HG02623 (cell line): ENCODE measurements around the gene TTLL6.
"Not testable (repeated sequence)": the region's sequence is repeated elsewhere in the genome, so short reads cannot be mapped to it uniquely, and the experiment has no call there.

Experiments
- ATAC-seq: cut with Tn5 transposase; IDR thresholded peaks from one replicate; pipeline ENCODE4 v1.9.1; 2021; ENCODE audit warnings: moderate library complexity; ENCODE audit not compliant: unreplicated experiment

The TTLL6 gene

DNA sequence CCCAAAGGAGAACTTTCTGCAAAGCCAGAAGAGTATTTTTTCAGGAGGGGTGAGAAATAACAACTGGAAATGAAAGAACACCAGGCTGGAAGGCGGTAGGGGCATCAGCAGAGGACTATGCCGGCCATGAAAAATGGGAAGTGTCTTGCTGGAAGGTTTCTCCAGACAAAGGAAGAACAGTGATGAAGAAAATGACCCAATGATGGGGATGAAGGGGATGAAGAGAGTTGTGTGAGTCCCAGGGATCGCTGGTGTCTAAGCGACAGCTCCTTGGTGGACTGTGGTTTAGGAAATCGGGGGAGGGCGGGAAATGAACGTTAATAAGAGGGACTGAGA lies 623 bp downstream of the TTLL6 start:
- no peak for ATAC-seq

DNA sequence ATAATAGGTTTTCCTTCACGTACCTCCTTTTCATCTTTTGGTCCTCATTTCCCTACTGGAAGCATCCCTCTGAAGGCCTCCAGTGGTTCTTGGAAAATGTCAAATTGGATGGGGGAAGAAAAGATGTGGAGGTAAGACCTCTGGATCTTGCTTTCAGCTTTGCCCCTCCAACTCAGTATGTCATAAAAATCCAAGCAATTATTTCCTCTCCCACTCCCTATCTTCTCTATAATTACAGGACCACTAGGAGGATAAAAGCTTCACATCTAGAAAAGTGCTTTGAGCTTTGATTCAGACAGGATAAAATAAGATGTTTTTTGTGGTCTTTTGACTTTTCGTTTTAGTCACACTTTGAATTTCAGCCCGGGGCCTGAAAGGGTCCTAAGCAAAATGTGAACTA lies 1.7 kb downstream of the TTLL6 start:
- ATAC-seq, result no peak

DNA sequence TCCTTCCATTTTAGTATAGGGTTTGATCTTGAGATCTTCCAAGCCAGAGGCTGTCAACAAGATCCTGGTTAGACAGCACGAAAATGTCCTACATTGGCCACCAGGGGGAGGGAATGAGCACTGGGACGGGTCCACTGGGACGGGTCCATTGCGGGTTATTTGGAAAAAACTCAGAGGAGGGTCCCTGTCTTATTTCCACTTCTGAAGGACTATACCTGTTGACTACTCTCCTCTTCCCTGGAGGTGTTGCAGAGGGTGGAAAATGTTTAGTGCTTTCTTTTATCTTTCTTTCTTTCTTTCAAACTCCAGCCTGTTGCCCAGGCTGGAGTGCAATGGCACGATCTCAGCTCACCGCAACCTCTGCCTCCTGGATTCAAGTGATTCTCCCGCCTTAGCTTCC lies 2.5 kb downstream of the TTLL6 start:
- ATAC-seq, result no peak

DNA sequence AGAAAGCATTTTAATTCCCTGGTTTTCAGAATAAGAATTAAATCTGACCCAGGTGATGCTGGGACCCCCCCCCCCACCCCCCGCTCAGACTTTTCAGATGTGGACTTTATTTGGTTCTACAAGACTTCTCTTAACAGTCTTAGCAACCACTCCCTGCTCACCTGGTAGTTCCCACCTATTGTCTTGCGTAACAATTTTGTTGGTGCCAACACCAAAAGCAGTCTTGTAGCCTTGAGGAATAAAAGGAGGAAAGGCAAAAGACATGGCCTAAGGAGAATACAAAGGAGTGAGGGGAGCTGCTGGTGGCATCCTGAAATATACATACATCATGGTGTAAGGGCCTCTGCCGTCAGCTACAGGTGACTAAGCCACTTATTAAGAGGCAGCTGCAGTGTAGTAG lies 5.0 kb downstream of the TTLL6 start:
- ATAC-seq, result no peak

DNA sequence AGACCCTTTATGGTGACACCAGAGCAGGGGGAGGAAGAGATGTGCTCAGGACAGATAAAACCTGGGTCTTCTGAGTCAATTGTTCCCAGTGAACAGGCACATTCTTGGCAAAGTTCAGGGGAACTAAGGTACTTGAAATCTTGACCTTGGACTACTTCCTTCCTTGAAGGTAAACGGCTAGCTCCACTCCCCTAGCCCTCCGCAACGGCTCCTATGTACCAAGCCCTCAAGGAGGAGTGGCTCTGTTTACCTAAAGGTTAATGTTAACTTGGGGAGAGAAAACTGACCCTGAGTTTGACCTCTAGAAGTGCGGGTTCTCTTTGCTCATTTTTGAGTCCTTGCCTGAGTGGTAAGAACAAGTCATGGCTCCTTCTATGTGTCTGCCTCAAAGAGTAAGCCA lies 7.8 kb downstream of the TTLL6 start:
- no peak for ATAC-seq

DNA sequence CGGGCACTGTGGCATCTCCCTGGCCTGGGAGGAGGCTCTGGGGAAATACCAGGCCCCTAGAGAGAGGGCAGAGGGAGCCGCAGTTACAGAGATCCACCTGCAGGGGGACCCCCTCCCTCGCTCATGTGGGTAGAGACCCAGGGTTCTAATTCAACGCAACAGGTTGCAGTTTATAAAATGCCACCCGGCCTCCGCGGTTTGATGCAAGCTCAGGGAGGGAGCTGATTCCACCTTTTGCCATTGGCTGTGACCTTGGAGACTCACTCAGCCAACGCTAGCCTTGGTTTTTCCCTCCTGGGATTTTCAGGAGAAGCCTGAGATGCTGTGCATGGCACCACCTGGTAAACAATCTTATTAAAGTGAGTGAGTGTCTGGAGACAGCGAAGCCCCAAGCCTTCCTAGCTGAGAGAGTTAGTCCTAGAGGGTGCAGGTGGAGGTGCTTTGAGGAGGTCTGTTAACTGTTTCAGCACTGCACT lies 12.1 kb downstream of the TTLL6 start:
- ATAC-seq, result no peak

DNA sequence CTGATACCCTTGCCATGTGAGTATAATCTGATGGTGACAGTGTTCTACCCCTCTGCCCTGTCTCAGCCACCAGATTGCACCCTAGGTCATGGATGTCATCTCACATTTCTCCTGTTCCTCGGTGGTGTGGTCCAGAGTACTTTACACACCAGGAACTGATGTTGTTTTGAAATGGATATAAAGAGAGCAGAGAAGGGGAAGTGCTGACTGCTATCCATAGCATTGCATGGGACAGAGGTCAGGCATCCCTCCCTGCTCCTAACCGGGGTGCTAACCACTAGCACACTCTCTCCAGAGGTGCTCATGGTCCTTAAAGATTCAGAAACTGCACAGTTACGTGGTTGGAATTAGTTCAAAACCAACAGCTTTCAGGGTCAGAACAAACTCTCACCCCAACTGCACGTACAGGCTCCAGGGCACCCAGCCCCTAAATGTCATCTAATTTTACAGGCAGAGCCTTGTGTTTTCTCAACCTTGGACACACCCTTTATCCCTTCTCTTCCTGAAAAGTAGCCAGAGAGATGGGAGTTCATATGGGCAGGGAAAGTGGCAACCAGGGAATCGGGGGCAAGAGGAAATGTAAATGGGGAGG lies 16.3 kb downstream of the TTLL6 start:
- no peak for ATAC-seq

DNA sequence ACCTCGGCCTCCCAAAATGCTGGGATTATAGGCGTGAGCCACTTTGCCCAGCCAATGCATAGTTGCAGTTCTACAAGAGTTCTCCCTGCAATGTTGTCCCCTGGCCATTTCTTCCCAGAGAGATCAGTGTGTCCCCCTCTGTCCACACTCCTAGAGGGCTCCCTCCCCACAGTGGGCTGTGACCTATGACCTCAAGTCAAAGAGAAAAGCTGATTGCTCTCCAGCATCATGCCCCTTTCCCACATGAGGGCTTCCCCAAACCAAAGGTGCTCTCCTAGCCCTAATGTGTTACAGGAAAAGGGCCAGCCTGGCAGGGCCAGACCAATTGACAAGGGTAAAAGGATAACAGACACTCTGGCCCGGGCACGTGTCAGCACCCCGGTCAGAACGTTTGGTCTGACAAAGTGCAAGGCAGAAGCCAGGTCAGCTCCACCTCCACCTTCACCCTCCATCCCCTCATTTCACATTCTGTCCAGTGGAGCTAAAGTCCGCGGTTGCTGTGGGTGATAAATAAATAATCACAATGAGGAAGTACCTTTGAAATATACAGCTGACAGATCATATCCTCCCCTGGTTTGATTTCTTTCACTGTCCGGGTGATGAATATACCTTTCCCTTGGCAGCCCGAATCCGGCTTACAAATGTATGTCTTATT lies 17.8 kb downstream of the TTLL6 start:
- ATAC-seq, result no peak

DNA sequence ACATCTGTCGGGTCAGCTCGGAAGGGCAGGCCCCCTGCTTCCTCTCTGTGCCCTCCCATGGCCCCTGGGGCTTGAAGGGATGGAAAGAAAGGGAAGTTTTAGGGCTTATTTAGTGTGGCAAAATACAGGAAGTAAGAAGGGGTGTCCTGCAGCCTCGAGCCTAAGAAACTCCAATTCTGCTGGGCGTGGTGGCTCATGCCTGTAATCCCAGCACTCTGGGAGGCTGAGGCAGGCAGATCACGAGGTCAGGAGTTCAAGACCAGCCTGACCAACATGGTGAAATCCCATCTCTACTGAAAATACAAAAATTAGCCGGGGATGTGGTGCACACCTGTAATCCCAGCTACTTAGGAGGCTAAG lies 20.9 kb downstream of the TTLL6 start:
- not testable (repeated sequence) for ATAC-seq

DNA sequence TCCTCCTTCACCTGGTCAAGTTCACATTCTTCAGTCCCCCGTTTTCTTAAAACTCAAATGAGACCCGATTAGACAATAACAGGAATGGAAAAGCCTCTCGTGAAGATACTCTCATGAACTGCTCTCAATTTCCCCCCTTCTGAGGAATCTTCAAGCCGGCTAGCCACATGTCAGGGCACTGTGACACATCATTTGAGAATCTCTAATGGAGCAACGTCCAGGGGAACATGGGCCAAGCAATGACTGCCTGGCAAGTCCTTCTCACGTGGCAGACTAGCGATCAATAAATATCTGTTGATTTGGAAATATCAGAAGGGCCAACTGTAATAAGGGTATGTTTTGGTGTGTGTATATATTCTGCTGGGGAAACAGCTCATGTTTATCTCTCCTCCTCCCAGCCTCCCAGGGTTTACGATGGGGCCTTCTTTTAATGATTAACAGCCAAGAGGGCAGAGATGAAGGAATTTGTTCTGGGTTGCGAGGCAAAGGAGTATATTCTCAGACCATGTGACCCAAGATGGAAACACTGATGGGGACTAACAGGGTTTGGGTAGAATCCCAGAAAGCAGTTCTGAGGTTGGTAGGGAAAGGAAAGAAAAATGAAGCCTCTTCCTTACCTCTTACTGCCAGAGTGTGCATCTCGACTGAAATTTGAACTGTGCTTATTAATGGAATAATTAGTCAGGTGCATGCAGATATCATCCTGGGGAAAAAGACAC lies 21.4 kb downstream of the TTLL6 start:
- no peak for ATAC-seq

DNA sequence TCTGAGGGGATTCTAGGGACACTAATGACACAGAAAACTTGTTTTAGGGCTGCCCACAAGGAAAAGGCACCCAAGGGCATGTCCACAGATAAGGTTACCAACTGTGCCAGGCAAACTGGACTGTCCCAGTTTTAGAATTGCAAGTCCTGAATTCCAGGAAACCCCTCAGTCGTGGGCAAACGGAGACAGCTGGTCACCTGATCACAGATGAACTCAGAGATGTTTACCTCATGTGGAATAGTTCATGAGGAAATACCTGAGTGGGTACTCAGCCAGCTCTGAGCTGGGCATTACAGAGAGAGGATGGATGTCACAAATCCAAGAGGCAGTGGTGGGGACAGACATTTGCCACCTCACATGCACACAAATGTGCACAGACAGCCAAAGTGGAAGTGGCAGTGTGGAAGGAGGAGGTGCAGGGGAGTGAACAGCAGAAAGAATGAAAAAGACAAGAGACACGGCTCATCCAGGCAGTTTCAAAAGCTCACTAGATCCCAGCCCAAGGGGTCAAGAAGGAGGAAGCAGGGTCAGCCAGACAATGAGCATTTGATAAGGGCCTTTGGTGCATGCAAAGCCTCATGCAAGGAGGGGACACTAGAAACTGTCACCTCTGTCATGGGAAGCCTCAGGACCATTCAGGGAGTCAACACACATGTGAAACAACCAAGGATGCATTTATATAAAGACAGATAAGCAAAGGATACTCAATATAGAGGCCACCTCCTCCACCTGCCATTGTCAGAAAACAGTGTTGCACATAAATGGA lies 24.8 kb downstream of the TTLL6 start:
- ATAC-seq, result no peak

DNA sequence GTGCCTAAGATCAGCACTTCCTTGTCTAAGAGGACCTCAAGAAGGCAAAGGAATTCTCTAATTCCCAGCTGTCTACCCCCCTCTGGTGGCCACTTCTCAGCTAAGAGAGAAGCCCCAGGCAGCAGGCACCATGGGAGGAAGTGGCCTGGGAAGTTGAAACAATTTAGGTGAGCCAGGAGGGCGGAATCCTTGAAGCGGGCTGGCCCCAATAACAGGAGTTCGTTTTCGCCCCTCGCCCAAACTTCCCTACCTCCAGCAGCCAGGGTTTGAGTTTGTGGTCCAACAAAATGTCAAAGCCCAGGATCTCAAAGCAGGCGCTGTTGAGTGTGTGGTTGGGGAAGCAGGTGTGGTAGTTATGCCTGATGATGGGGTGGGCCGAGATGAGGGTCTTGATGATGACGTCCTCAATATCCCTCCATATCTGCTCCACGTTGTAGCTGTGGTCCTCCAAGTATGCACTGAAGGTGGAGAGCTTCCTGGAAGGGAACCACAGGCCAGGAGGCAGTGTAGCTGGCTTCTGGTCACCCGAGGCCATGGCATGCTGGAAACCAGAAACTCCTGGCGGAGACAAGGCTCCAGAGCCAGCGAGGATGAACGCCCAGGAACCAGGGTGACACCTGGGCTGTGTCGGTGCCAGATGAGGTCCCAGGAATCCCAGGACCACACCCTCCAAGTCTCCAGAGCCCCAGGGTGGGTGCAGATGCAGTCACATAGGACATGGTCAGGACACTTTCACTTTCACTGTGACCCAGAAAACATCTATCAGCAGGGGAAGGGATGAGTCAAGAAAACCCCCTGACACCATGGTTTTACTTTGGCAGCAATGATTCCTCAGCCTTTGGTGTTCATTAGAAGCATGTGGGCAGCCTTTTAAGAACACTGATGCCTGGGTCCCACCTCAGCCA lies 25.6 kb downstream of the TTLL6 start:
- ATAC-seq, result no peak

DNA sequence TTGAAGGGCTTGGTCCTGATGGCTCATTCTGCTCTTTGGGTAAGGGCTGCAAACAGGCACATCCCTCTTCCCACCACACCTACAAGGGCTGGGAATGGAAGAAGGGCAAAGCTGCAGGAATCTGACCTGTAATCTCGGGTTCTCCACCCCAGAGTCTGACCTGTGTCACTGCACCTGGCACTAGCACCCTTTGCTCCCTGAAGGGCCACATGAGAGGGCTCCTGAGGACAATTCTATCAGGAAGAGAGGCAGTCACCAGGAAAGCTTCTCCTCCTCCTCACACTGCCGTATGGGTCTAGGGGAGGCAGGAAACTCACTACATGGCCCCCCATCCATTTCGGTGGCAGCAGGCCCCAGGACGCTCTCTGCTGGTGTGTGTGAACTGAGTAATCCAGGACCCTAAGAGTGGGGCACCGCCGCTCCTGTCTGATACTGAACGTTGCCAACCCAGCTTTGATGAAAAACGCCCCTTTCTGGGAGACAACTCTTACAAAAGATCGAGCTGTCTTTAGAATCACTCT lies 26.4 kb downstream of the TTLL6 start:
- no peak for ATAC-seq

DNA sequence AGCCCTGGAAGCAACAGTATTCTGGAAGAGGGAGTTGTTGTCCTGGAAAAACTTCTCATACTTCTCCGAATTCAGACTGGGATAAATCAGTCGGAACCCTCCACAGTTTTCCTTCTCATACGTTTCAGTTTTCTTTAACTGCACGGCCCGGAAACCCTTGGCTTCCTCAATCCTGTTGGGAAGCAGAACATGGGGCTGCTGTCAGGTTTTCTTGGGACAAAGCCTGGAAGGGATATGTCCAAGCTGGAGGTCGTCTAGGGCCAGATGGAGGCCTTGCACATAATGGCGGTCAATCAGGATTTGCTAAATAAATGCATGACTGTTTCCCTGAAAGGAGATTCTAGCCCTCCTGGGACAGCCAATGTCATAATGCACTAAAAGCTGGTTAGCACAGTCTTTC lies 29.2 kb downstream of the TTLL6 start:
- no peak for ATAC-seq

DNA sequence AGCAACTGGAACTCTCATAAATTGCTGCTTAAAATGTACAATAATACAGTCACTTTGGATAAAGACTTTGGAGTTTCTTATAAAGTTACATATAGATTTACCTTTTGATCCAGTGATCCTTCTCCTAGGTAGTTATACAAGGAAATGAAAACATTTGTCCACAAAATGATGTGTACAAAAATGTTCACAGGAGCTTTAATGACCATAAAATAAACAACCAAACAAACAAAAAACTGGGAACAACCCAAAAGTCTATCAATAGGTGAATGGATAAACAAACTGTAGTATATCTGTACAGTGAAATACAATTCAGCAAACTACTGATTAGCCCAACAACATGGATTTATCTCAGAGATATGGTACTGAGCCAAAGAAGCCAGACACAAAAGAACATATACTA lies 37.6 kb downstream of the TTLL6 start:
- no peak for ATAC-seq

DNA sequence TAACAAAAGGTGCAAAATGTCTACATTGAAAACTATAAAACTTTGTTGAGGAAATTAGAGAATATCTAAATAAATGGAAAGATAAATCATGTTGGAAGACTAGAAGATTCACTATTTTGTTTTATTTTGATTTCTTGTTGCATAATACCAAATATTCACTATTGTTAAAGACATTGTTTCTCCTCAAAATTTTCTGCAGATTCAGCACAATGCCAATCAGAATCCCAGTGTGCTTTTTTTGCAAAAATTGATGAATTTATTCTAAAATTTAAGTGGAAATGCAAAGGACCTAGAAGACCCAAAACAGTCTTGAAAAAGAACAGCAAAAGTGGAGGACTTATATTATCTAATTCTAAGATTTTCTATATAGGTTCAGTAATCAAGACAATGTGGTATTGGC lies 40.4 kb downstream of the TTLL6 start:
- ATAC-seq, result no peak

DNA sequence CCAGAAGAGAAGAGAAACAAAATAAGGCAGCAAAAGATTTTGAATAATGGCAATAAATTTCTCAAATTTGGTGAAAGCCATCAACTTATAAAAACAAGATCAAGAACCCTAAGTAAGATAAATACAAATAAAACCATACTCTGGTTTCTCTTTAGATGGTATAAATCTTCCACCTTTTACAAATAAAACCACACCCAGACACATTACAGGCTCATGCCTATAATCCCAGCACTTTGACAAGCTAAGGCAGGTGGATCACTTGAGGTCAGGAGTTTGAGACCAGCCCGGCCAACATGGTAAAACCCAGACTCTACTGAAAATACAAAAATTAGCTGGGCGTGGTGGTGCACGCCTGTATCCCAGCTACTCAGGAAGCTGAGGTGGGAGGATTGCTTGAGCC lies 43.8 kb downstream of the TTLL6 start:
- ATAC-seq, result no peak

DNA sequence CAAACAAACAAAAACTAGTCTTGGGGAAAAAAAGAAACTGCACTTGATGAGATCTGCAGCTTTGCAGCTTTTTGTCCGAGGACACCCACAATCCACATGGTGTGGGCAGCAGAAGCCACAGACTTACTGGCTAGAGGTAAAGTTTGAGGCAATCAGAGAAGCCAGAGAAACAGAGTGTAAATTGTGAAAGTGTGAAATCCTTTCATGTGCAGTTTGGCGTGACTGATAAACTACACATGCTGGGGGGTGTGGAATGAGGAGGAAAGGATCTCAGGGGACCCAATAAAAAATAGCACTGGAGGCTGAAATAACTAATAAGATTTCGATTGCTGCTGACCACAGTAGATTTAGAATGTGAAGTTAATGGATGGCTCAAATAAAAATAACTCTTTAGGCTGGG lies 46.1 kb downstream of the TTLL6 start:
- ATAC-seq, result no peak

DNA sequence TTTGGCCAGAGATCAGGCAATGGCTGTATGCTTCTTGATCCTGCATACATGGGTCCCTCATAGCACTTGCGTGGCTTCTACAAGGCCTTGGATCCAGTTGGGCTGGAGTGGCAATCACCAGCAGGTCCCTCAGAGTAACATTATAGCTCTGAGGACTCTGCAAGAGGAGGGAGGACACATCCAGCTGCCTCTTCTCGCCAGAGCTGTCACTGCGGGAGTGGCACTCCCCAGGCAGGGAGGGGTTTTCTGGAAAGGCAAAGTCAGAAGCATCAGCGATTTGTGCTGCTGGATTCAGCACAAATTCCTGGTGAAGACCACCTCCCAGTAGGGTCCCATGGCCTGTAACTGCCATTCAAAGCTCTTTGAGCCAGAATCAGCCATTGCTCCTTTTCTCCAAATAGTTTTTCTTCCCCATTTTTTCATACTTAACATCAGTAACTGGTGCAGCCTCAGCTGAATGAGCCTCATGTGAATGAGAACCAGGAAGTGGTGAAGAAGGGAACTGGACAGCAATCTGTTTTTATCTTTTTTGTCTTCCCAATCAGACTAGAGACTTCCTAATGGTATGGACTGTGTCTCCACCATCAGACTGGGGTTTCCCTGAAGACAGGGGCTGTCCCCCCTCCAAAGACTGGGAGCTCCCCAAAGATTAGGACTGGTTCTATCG lies 47.9 kb downstream of the TTLL6 start:
- ATAC-seq, result no peak

DNA sequence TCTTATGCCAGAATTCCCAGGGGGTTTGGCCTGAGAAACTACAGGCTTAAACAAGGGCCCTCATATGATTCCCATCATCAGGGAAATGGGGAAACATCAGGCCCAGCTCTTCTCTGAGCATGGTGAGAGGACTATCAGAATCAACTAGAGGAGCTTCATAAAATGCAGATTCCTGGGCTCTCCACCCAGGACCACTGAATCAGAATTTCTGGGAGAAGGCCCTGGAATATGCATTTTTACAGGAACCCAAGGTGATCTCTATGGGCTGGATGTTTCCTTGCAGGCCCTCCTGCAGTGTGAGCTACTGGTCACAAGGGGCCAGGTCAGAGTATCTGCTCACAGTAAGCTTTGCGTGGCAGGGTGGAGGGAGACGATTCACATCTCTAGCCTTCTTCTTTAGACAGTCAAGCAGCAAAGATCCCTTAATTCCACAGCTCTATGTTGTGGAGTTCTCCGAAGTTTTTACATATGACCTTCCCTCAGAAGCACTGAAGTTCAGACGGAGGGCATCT lies 49.7 kb downstream of the TTLL6 start:
- ATAC-seq, result no peak
